GM06990 (cell line): ENCODE data around the gene GLIS2.
A peak's percentile ranks its signal among the peaks of the same experiment; 100 is the strongest.

Source experiments
- DNase-seq: peaks from one replicate; pipeline ENCODE4 v3.0.0-alpha.2; 2011; ENCODE audit not compliant: insufficient read length; ENCODE audit errors: extremely low read depth
- H3K27me3 ChIP-seq: replicated peaks from 2 replicates; pipeline ENCODE4 v1.6.0; 2011; ENCODE audit warnings: low read length; ENCODE audit not compliant: control insufficient read depth, insufficient read depth
- H3K36me3 ChIP-seq: 2 replicates; pipeline ENCODE4 v1.5.1; 2011; ENCODE audit warnings: low read length; ENCODE audit not compliant: control insufficient read depth, insufficient read depth
- H3K4me3 ChIP-seq: replicated peaks from 2 replicates; pipeline ENCODE4 v1.5.1; 2011; ENCODE audit warnings: low read depth, mild to moderate bottlenecking, control low read depth, low read length
- CTCF ChIP-seq: IDR thresholded peaks from 2 replicates; pipeline ENCODE4 v1.5.1; 2011; ENCODE audit warnings: low read length, control low read depth, mild to moderate bottlenecking, inconsistent platforms; ENCODE audit not compliant: insufficient read depth, poor library complexity, severe bottlenecking

GLIS2 gene

GRCh38 chr16:4301968-4302367, 13.9 kb upstream of the GLIS2 start:
- TF ChIP-seq CTCF = no peak

GRCh38 chr16:4303973-4304372, 11.9 kb upstream of the GLIS2 start:
- Histone ChIP-seq H3K4me3 (no peak overlapping the region), H3K27me3 (no peaks in the 10 kb centered on the region), H3K36me3 (peaks cover 2% of the 10 kb centered on the region)
- TF ChIP-seq CTCF = no peak
- DNase-seq = no peak

More at GRCh38 chr16:4301968-4302367, 13.9 kb upstream of the GLIS2 start:
- Histone ChIP-seq H3K27me3 (no peaks in the 10 kb centered on the region), H3K36me3 (peaks cover 2% of the 10 kb centered on the region), H3K4me3 (no peak overlapping the region)
- DNase-seq = no peak

GRCh38 chr16:4306470-4307214, 9.2 kb upstream of the GLIS2 start:
- peak overlapping the region; percentile 93 for H3K4me3 ChIP-seq
- peaks cover 2% of the 10 kb centered on the region for H3K36me3 ChIP-seq
- TF ChIP-seq CTCF = no peak
- DNase-seq = peak; percentile 70
- H3K27me3 ChIP-seq = no peaks in the 10 kb centered on the region

- peaks cover 2% of the 10 kb centered on the region for H3K36me3 ChIP-seq
- peak; percentile 98 for DNase-seq
- TF ChIP-seq CTCF = no peak
Observed at GRCh38 chr16:4307215-4308037, 8.4 kb upstream of the GLIS2 start.

GRCh38 chr16:4309102-4309832, 6.6 kb upstream of the GLIS2 start:
- no peaks in the 10 kb centered on the region; the same call in none of the 2 replicates for H3K27me3 ChIP-seq
- H3K4me3 ChIP-seq = no peak overlapping the region
- no peak for TF ChIP-seq CTCF
- no peak for DNase-seq
- no peaks in the 10 kb centered on the region; the same call in 1 of the 2 replicates for H3K36me3 ChIP-seq

More at GRCh38 chr16:4307215-4308037, 8.4 kb upstream of the GLIS2 start:
- Histone ChIP-seq H3K4me3 (peak overlapping the region; percentile 93), H3K27me3 (no peaks in the 10 kb centered on the region)
